ENCODE data around the gene MRTO4. TPM values are rescaled to one million over a fixed set of nuclear protein-coding genes. Genes with fewer than 3 reads are reported as not detected.

MRTO4 gene
- total RNA-seq, 1 experiment from 2014 or later, result 36.9 TPM

DNA sequence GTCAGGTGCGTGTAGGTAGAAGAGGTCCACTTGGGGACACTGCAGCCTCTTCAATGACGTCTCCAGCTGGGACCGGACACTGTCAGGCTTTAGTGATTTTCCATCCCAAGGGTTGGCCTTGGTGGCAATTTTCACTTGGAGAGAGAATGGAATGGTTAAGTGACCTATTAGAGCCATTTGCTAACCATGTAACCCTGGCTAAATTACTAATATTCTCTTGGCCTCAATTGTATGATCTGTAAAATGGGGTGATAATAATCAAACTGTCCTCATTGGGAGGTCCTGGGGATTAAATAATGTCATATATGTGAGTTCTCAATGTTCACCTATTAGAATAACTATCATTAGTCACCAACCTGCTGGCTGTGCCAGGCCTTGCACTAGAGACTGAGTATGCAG is 56.9 kb downstream of the MRTO4 start:
- DNase-seq (ENCODE audit: extremely low read depth, low read depth), result no peak

DNA sequence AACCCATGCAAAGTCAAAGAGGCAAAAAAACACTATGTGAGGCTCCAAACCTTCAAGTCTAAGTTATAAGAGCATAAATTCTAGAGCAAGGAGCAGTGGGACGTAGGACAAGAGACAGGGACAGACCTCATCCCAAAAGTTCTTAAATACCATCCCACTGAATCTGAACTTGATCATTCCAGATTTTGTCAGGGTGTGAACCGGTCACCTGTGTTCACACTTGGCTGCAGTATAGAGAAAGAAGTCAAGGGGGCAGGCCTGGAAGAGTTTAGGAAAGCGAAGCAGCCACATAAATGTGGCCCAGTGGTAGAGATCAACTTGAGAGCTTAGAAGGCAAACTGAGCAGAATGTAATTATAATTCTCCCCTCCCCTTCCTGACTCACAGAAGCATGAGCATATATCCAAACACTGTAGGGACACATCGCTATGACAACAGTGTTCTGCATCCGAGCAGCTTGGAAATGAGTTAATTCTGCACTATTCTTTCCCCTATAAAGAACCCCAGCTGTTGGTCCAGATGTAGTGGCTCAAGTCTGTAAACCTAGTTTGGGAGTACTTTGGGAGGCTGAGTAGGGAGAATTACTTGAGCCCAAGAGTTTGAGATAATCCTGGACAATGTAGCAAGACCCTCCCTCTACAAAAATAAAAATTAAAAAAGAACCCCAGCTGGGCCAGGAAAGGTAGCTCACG is 57.7 kb downstream of the MRTO4 start:
- DNase-seq (ENCODE audit: extremely low read depth, low read depth), result no peak

Small RNAs within 50 kb of the gene (small RNA-seq; reads per million reads assigned to genes)
- 0 reads per million in 2 experiments for gene RNU6-1099P

Other genes with a start within 250 kb of the MRTO4 start
- gene UBR4, start 41.5 kb upstream of the MRTO4 start, total RNA-seq (2014; rRNA removed; shearing (Covaris generic)), result 210 and 215 TPM in 2 replicates
- gene EMC1, start 281 bp upstream of the MRTO4 start, total RNA-seq (2014; rRNA removed; shearing (Covaris generic)), result 67.6 and 79.0 TPM in 2 replicates
- 0.17 and 0.22 TPM in 2 replicates for gene AKR7A3, start 37.0 kb downstream of the MRTO4 start, total RNA-seq (2014; rRNA removed; shearing (Covaris generic))
- gene AKR7A2, start 60.3 kb downstream of the MRTO4 start, total RNA-seq (2014; rRNA removed; shearing (Covaris generic)), result 27.5 and 29.9 TPM in 2 replicates
- 10.2 and 10.5 TPM in 2 replicates for gene SLC66A1, start 60.5 kb downstream of the MRTO4 start, total RNA-seq (2014; rRNA removed; shearing (Covaris generic))
- 37.6 and 43.7 TPM in 2 replicates for gene CAPZB, start 233.7 kb downstream of the MRTO4 start, total RNA-seq (2014; rRNA removed; shearing (Covaris generic))

Data from NCI-H460 (cell line).